H9 (cell line): ENCODE measurements around the gene SLC35B1. TPM values are rescaled to one million over a fixed set of nuclear protein-coding genes. Genes with fewer than 3 reads are reported as not detected.

ENCODE experiments used
- DNase-seq: peaks from one replicate; pipeline ENCODE4 v3.0.0-alpha.2; 2017
- H2AFZ ChIP-seq: one replicate; pipeline ENCODE4 v1.6.1; 2013; ENCODE audit warnings: mild to moderate bottlenecking, low read length, control low read depth, moderate library complexity
- H2AK5ac ChIP-seq: 2 replicates; pipeline ENCODE4 v1.6.1; 2013; ENCODE audit warnings: low read length, control low read depth, mixed read lengths; ENCODE audit not compliant: insufficient read length
- H2BK120ac ChIP-seq: one replicate; pipeline ENCODE4 v1.6.1; 2013; ENCODE audit warnings: low read depth, mild to moderate bottlenecking, low read length, control low read depth, inconsistent platforms; ENCODE audit not compliant: poor library complexity, severe bottlenecking
- H2BK12ac ChIP-seq: 2 replicates; pipeline ENCODE4 v1.6.1; 2013; ENCODE audit warnings: low read length, control low read depth, mixed read lengths, low read depth; ENCODE audit not compliant: insufficient read length
- H2BK15ac ChIP-seq: 2 replicates; pipeline ENCODE4 v1.6.1; 2013; ENCODE audit warnings: low read depth, low read length, control low read depth
- H2BK20ac ChIP-seq: one replicate; pipeline ENCODE4 v1.6.1; 2013; ENCODE audit warnings: low read depth, mild to moderate bottlenecking, low read length, control low read depth, inconsistent platforms; ENCODE audit not compliant: poor library complexity, severe bottlenecking
- H2BK5ac ChIP-seq: 2 replicates; pipeline ENCODE4 v1.6.1; 2013; ENCODE audit warnings: low read length, control low read depth, mixed read lengths; ENCODE audit not compliant: insufficient read length
- H3K14ac ChIP-seq: 2 replicates; pipeline ENCODE4 v1.6.1; 2013; ENCODE audit warnings: low read length, control low read depth; ENCODE audit not compliant: insufficient read depth
- H3K18ac ChIP-seq: 2 replicates; pipeline ENCODE4 v1.6.1; 2013; ENCODE audit warnings: low read depth, mild to moderate bottlenecking, mixed read lengths, low read length, control low read depth; ENCODE audit not compliant: insufficient read length
- H3K23ac ChIP-seq: 2 replicates; pipeline ENCODE4 v1.6.1; 2013; ENCODE audit warnings: low read length, control low read depth, mixed read lengths, low read depth; ENCODE audit not compliant: insufficient read length
- H3K23me2 ChIP-seq: 2 replicates; pipeline ENCODE4 v1.6.1; 2013; ENCODE audit warnings: low read depth, mild to moderate bottlenecking, mixed read lengths, low read length, control low read depth; ENCODE audit not compliant: insufficient read length, poor library complexity, severe bottlenecking
- H3K27ac ChIP-seq: 2 replicates; pipeline ENCODE4 v1.5.1; 2013; ENCODE audit warnings: low read length, control low read depth, mixed read lengths, low read depth; ENCODE audit not compliant: insufficient read length
- H3K27me3 ChIP-seq: 2 replicates; pipeline ENCODE4 v1.6.1; 2013; ENCODE audit warnings: low read length, control low read depth, inconsistent platforms; ENCODE audit not compliant: insufficient read depth
- H3K4ac ChIP-seq: 2 replicates; pipeline ENCODE4 v1.6.1; 2013; ENCODE audit warnings: low read depth, mild to moderate bottlenecking, control low read depth, inconsistent platforms, low read length, moderate library complexity
- H3K4me1 ChIP-seq: 2 replicates; pipeline ENCODE4 v1.6.1; 2013; ENCODE audit warnings: low read length, control low read depth, inconsistent platforms; ENCODE audit not compliant: insufficient read depth
- H3K4me2 ChIP-seq: 2 replicates; pipeline ENCODE4 v1.6.1; 2013; ENCODE audit warnings: low read length, control low read depth, mixed read lengths; ENCODE audit not compliant: insufficient read length, insufficient read depth
- H3K56ac ChIP-seq: 2 replicates; pipeline ENCODE4 v1.6.1; 2013; ENCODE audit warnings: low read depth, mild to moderate bottlenecking, mixed read lengths, low read length, control low read depth; ENCODE audit not compliant: insufficient read length
- H3K79me1 ChIP-seq: 2 replicates; pipeline ENCODE4 v1.6.1; 2013; ENCODE audit warnings: low read depth, mild to moderate bottlenecking, moderate library complexity, low read length, control low read depth, inconsistent platforms; ENCODE audit not compliant: insufficient read depth, poor library complexity, severe bottlenecking
- H3K79me2 ChIP-seq: 2 replicates; pipeline ENCODE4 v1.6.1; 2013; ENCODE audit warnings: low read length, control low read depth, inconsistent platforms; ENCODE audit not compliant: insufficient read depth
- H3K9ac ChIP-seq: 2 replicates; pipeline ENCODE4 v1.6.1; 2013; ENCODE audit warnings: low read length, control low read depth, mixed read lengths; ENCODE audit not compliant: insufficient read length; ENCODE audit errors: extremely low read depth
- H3K9me3 ChIP-seq: one replicate; pipeline ENCODE4 v1.6.1; 2013; ENCODE audit warnings: low read depth, low read length, inconsistent platforms; ENCODE audit not compliant: control insufficient read depth
- H3T11ph ChIP-seq: one replicate; pipeline ENCODE4 v1.6.1; 2013; ENCODE audit warnings: mild to moderate bottlenecking, low read length, control low read depth, inconsistent platforms
- H4K20me1 ChIP-seq: one replicate; pipeline ENCODE4 v1.6.1; 2013; ENCODE audit not compliant: control insufficient read depth, insufficient read length, insufficient read depth
- H4K5ac ChIP-seq: 2 replicates; pipeline ENCODE4 v1.6.1; 2013; ENCODE audit warnings: low read depth, mild to moderate bottlenecking, mixed read lengths, low read length, control low read depth; ENCODE audit not compliant: insufficient read length
- H4K8ac ChIP-seq: replicated peaks from 2 replicates; pipeline ENCODE4 v1.6.1; 2013; ENCODE audit warnings: low read length, control low read depth, mixed read lengths, low read depth; ENCODE audit not compliant: insufficient read length
- H4K91ac ChIP-seq: 2 replicates; pipeline ENCODE4 v1.6.1; 2013; ENCODE audit warnings: low read depth, mild to moderate bottlenecking, moderate library complexity, mixed read lengths, low read length, control low read depth; ENCODE audit not compliant: insufficient read length
- H3K27ac Mint-ChIP-seq, 3 experiments: 2 replicates in 2 of 3; 3 replicates in 1 of 3; pipeline ENCODE4 v1.8.0; 2020 to 2021; ENCODE audit warnings: mixed read lengths in 3 of 3, mild to moderate bottlenecking in 1 of 3, moderate library complexity in 1 of 3
- H3K27me3 Mint-ChIP-seq: 2 replicates; pipeline ENCODE4 v1.8.0; 2021; ENCODE audit warnings: low read depth, mild to moderate bottlenecking, moderate library complexity, mixed read lengths
- H3K36me3 Mint-ChIP-seq, 3 experiments: 2 replicates in 2 of 3; 3 replicates in 1 of 3; pipeline ENCODE4 v1.8.0; 2020 to 2021; ENCODE audit warnings: low read depth in 3 of 3, mixed read lengths in 3 of 3; ENCODE audit not compliant: insufficient read depth in 1 of 3
- H3K4me1 Mint-ChIP-seq, 2 experiments: 2 replicates each; pipeline ENCODE4 v1.8.0; 2020; ENCODE audit warnings: mixed read lengths in 2 of 2
- H3K4me3 Mint-ChIP-seq, 2 experiments: 2 replicates in 1 of 2; 3 replicates in 1 of 2; pipeline ENCODE4 v1.8.0; 2020 to 2021; ENCODE audit warnings: mild to moderate bottlenecking in 2 of 2, mixed read lengths in 2 of 2, moderate library complexity in 1 of 2
- H3K9me3 Mint-ChIP-seq, 2 experiments: 2 replicates in 1 of 2; 3 replicates in 1 of 2; pipeline ENCODE4 v1.8.0; 2020; ENCODE audit warnings: mild to moderate bottlenecking in 2 of 2, mixed read lengths in 2 of 2, moderate library complexity in 1 of 2
- CTCF ChIP-seq: fragments of 200-600 bp; sonication (generic); conservative IDR thresholded peaks from 3 replicates; pipeline ENCODE4 v1.8.0; 2021; ENCODE audit warnings: antibody characterized with exemption, mild to moderate bottlenecking
- WGBS: extraction: QIAGEN DNeasy Blood & Tissue Kit; methylation state at CpG from one replicate; pipeline ENCODE4 v1.1.7; 2013; ENCODE audit warnings: missing lambda C conversion rate, low lambda C conversion rate, mixed read lengths; ENCODE audit not compliant: insufficient read length; ENCODE audit errors: extremely low coverage; 5-methylcytosine and 5-hydroxymethylcytosine counted together
- total RNA-seq: library from RNA; stranded (reverse); gene quantifications from 2 replicates; pipeline ENCODE4 v1.2.1, GENCODE V29; 2021

The SLC35B1 gene
- total RNA-seq, 1 experiment from 2014 or later, result 58.9 TPM

DNA sequence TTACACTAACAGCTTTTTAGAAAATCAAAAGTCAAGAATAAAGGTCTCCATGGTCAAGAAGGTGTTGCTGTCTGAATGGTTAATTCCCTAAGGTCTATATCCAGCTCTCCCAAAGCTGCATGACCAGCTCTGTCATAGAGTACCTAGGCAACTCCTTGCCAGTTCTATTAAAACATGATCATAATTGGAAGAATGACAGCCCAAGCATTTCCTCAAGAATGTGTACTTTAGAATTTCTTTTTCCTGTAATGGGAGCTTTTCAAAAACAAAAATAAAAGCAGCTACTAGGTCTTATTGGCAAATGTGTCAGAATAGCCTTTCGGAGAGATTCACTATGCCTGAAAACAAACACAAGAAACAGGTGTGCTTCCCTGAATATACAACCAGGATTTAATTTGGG lies 37.8 kb downstream of the SLC35B1 start:
- DNase-seq, result no peak
- no peaks in the 10 kb centered on the region; the same call in 1 of the 2 replicates for H3K79me2 ChIP-seq
- TF ChIP-seq CTCF, result no peak

More for the DNA sequence above, 37.8 kb downstream of the SLC35B1 start:
- H3K23me2 ChIP-seq, result no peaks in the 10 kb centered on the region
- no peak overlapping the region for H3K18ac ChIP-seq
- H3K79me1 ChIP-seq, result peaks cover 5% of the 10 kb centered on the region
- Mint-ChIP-seq H3K9me3 (no peaks in the 10 kb centered on the region), H3K36me3 (peaks cover 7 to 26% (median 17%) of the 10 kb centered on the region in 3 experiments), H3K27ac (no peak overlapping the region), H3K27me3 (no peaks in the 10 kb centered on the region), H3K4me1 (no peaks in the 10 kb centered on the region), H3K4me3 (no peak overlapping the region)
- H3K56ac ChIP-seq, result no peak overlapping the region
- no peaks in the 10 kb centered on the region for H4K20me1 ChIP-seq
- no peak overlapping the region for H3T11ph ChIP-seq
- no peak overlapping the region for H4K8ac ChIP-seq
- no peaks in the 10 kb centered on the region for H3K27me3 ChIP-seq
- H3K27ac ChIP-seq, result no peak overlapping the region
- no peak overlapping the region for H2AFZ ChIP-seq
- no peak overlapping the region for H4K5ac ChIP-seq
- no peak overlapping the region for H2BK120ac ChIP-seq
- no peaks in the 10 kb centered on the region for H3K4me1 ChIP-seq
- no peak overlapping the region for H3K4me2 ChIP-seq
- H2BK5ac ChIP-seq, result no peak overlapping the region
- H2AK5ac ChIP-seq, result no peak overlapping the region
- no CpG with 5 or more reads among the region's 1 CpG for WGBS
- H2BK15ac ChIP-seq, result no peak overlapping the region
- no peaks in the 10 kb centered on the region for H3K9me3 ChIP-seq
- no peak overlapping the region for H3K23ac ChIP-seq
- no peak overlapping the region for H3K9ac ChIP-seq
- no peak overlapping the region for H3K14ac ChIP-seq
- H3K4ac ChIP-seq, result no peak overlapping the region
- no peak overlapping the region for H4K91ac ChIP-seq
- H2BK20ac ChIP-seq, result no peak overlapping the region
- H2BK12ac ChIP-seq, result no peak overlapping the region
